Heart right ventricle (tissue), 16 donors: Measurements from ENCODE around the gene TRAPPC2. TPM values are rescaled to one million over a fixed set of nuclear protein-coding genes. Genes with fewer than 3 reads are reported as not detected.

ENCODE experiments used
- ATAC-seq, 8 donors: fragments of 200-7000 bp; cut with Tn5 transposase; one replicate each; pipeline ENCODE4 v1.9.1; 2020; ENCODE audit warnings: mild to moderate bottlenecking in 8 of 8, moderate library complexity in 8 of 8, moderate number of reproducible peaks in 1 of 8
- DNase-seq, 2 donors: peaks; one replicate each; pipeline ENCODE4 v3.0.0-alpha.2; 2020
- H3K27ac ChIP-seq, 10 donors: fragments of 200-600 bp; sonication (generic) in 2 of 10; one replicate each; pipeline versions ENCODE4 v1.5.0 to v1.8.0; 2020 to 2022; ENCODE audit warnings: mild to moderate bottlenecking in 3 of 10
- H3K27me3 ChIP-seq, 7 donors: fragments of 200-600 bp; one replicate each; pipeline ENCODE4 v1.8.0; 2021 to 2022; ENCODE audit warnings: mild to moderate bottlenecking in 2 of 7
- H3K36me3 ChIP-seq, 9 donors: fragments of 200-600 bp; sonication (generic) in 1 of 9; one replicate each; pipeline versions ENCODE4 v1.5.0 to v1.8.0; 2020 to 2022; ENCODE audit warnings: mild to moderate bottlenecking in 2 of 9
- H3K4me1 ChIP-seq, 9 donors: fragments of 200-600 bp; sonication (generic) in 1 of 9; one replicate each; pipeline versions ENCODE4 v1.5.0 to v1.8.0; 2020 to 2022; ENCODE audit warnings: mild to moderate bottlenecking in 4 of 9
- H3K4me3 ChIP-seq, 10 donors: fragments of 200-600 bp; sonication (generic) in 2 of 10; one replicate each; pipeline versions ENCODE4 v1.5.0 to v1.8.0; 2020 to 2022; ENCODE audit warnings: mild to moderate bottlenecking in 7 of 10, moderate library complexity in 2 of 10
- H3K9me3 ChIP-seq, 11 donors: fragments of 200-600 bp in 10 of 11; sonication (generic) in 2 of 11; one replicate each; pipeline versions ENCODE4 v1.5.0 to v1.8.0; 2013 to 2022; ENCODE audit warnings: mild to moderate bottlenecking in 2 of 11, control low read depth in 1 of 11, moderate library complexity in 1 of 11
- CTCF ChIP-seq, 9 donors: fragments of 200-600 bp; sonication (generic) in 2 of 9; IDR thresholded peaks; one replicate each; pipeline versions ENCODE4 v1.5.0 to v1.8.0; 2021 to 2022; ENCODE audit warnings: antibody characterized with exemption in 9 of 9, mild to moderate bottlenecking in 5 of 9, moderate library complexity in 1 of 9
- WGBS, 2 donors: extraction: QIAGEN DNeasy Blood & Tissue Kit; methylation state at CpG; one replicate each; pipeline ENCODE4 v1.1.7; 2013; ENCODE audit warnings: inconsistent platforms in 1 of 2; 5-methylcytosine and 5-hydroxymethylcytosine counted together
- intact Hi-C, 10 donors: fragments of 100-400 bp; cut with DNase I; formaldehyde crosslinking; loops; one replicate each; pipeline versions ENCODE4 v1.11.1 to v1.14.2; 2022
- polyA plus RNA-seq, 2 donors: library from polyadenylated mRNA; stranded (reverse); fragments of 200-250 nt; gene quantifications; one replicate each; pipeline ENCODE4 v1.2.3, GENCODE V29; 2013
- total RNA-seq, 10 donors: library from RNA; stranded (reverse); fragmentation: NEBNext Ultra II Directional in 3 of 10; extraction: Animal tissue kit (Norgen Biotek cat#: 25700) in 3 of 10; gene quantifications; one replicate each; pipeline versions ENCODE4 v1.2.1 to v1.2.4, GENCODE V29; 2021 to 2023
- donor health status: Arrhythmogenic right ventricular cardiomyopathy.
- donor health status: ischemic (EF 13 %, LVEDD 7.1; RV severe dilation, severe dysfunction).
- donor health status: healthy with polysubstance abuse.
- donor health status: DM: no; HTN: yes; CAD: no.
- donor health status: DM: no; HTN: no; CAD: no.
- donor health status: ischemic (EF 25% LVEDD 6.9; RV normal size, moderate dysfunction).
- donor health status: ischemic (EF 25% LVEDD 5.7; RV mildly dilated, moderate dysfunction).
- donor health status: healthy.
- donor health status: DM: yes; HTN: yes; CAD: no.
- donor health status: Ischemic cardiomyopathy.
- donor health status: ischemic (EF 35%, LVEDD 5.7; RV mildly dilated, moderate dysfunction).
- donor health status: nonischemic (EF 11% LVEDD 7.7; RV severe dilation, severe dysfunction).
- donor health status: DM: yes; HTN: yes; CAD: no.
- donor health status: PGD.
- donor health status: ischemic (EF 29% LVEDD 5.4; RV normal size, mild dysfunction).
- donor health status: nonischemic (EF 23%, LVEDD 6.1; RV moderate dilation, normal function).

Gene TRAPPC2
- total and polyA plus RNA-seq, 12 donors, result 3.8 to 9.3 (median 6.0) TPM

- 60 to 70% methylated on average over 3 of the region's 3 CpGs for WGBS, 2 donors
- no peak for ATAC-seq
- Histone ChIP-seq H3K36me3 (peaks cover 0 to 12% (median 0%) of the 10 kb centered on the region in 9 donors), H3K4me1 (peaks cover 0 to 58% (median 27%) of the 10 kb centered on the region in 9 donors), H3K27ac (no peak overlapping the region), H3K27me3 (peaks cover 0 to 17% (median 0%) of the 10 kb centered on the region in 7 donors), H3K9me3 (no peaks in the 10 kb centered on the region), H3K4me3 (no peak overlapping the region)
- DNase-seq, result no peak
- intact Hi-C loops, result no loop called here
- TF ChIP-seq CTCF (IDR thresholded peaks at IDR 0.05), result no peak
These were observed 31.3 kb downstream of the TRAPPC2 start for GRCh38 chrX:13703135-13703534.

- peaks cover 0 to 9% (median 0%) of the 10 kb centered on the region in 9 donors for H3K36me3 ChIP-seq
- no peak for TF ChIP-seq CTCF (IDR thresholded peaks at IDR 0.05)
- no peak overlapping the region for H3K4me3 ChIP-seq
- ATAC-seq (no peak), DNase-seq (no peak)
- H3K9me3 ChIP-seq, result no peaks in the 10 kb centered on the region
- intact Hi-C loops, result no loop called here
- WGBS, 2 donors, result 73 to 77% methylated on average over 5 of the region's 5 CpGs
- H3K27ac ChIP-seq, result no peak overlapping the region
- peaks cover 0 to 17% (median 0%) of the 10 kb centered on the region in 7 donors for H3K27me3 ChIP-seq
- peaks cover 0 to 65% (median 28%) of the 10 kb centered on the region in 9 donors for H3K4me1 ChIP-seq
These were observed 32.2 kb downstream of the TRAPPC2 start for GRCh38 chrX:13702111-13702789.

DNA sequence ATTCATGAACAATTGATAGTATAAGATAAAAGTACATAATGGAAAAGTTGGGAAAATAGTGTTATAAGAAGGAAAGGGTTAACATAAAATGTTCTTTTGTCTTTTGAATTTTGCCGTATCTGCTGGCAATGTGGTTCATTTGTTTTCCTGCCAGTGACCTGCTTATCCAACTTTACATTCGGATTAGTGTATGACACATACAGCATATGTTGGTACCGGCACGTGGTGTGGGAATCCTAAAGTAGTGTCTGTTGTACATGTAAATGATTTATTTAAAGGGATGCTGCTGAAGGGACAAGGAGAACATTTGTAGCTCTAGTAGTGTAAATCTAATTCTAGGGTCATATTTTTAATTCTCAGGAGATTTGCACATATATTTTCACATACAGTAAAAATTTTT lies 34.0 kb downstream of the TRAPPC2 start:
- 24 to 43% methylated on average over 4 of the region's 4 CpGs for WGBS, 2 donors
- intact Hi-C loops, result no loop called here
- H3K27ac ChIP-seq, result peak overlapping the region in 1 of 10 donors; percentile 26

More for the DNA sequence above, 34.0 kb downstream of the TRAPPC2 start:
- no peak overlapping the region for H3K4me3 ChIP-seq
- DNase-seq (no peak), ATAC-seq (no peak)
- TF ChIP-seq CTCF (IDR thresholded peaks at IDR 0.05), result no peak
- H3K36me3 ChIP-seq, result no peaks in the 10 kb centered on the region
- peaks cover 0 to 17% (median 0%) of the 10 kb centered on the region in 7 donors for H3K27me3 ChIP-seq
- H3K9me3 ChIP-seq, result no peaks in the 10 kb centered on the region
- H3K4me1 ChIP-seq, result peaks cover 0 to 72% (median 31%) of the 10 kb centered on the region in 9 donors
